Measurements from ENCODE around the gene DUSP19. TPM values are rescaled to one million over a fixed set of nuclear protein-coding genes. Genes with fewer than 3 reads are reported as not detected.

DUSP19 gene
- polyA plus RNA-seq, 4 donors, result 4.8 to 7.3 (median 5.7) TPM

- DNase-seq (ENCODE audit: low read depth in 4 of 4, low spot score in 3 of 4), result no peak
Observed at GRCh38 chr2:183063083-183063482, 15.5 kb upstream of the DUSP19 start.

- no peak for DNase-seq (ENCODE audit: low read depth in 4 of 4, low spot score in 3 of 4)
Observed at GRCh38 chr2:183068561-183068960, 10.0 kb upstream of the DUSP19 start.

DNA sequence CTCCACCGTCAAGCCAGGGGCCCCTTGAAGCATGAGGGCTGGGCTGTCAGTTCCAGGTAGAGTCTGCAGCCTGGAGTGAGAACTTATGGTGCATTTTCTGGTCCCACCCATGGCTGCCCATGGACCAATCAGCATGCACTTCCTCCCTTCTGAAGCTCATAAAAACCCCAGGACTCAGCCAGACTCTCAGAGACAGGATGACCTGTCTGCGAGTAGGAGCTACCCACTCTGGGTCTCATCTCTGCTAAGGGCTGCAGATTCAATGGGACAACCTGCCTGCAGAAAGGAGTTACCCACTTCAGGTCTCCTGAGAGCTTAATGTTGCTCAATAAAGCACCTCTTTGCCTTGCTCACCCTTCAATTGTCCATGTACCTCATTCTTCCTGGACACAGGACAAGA, 9.4 kb upstream of the DUSP19 start:
- DNase-seq (ENCODE audit: low read depth in 4 of 4, low spot score in 3 of 4), result no peak

DNA sequence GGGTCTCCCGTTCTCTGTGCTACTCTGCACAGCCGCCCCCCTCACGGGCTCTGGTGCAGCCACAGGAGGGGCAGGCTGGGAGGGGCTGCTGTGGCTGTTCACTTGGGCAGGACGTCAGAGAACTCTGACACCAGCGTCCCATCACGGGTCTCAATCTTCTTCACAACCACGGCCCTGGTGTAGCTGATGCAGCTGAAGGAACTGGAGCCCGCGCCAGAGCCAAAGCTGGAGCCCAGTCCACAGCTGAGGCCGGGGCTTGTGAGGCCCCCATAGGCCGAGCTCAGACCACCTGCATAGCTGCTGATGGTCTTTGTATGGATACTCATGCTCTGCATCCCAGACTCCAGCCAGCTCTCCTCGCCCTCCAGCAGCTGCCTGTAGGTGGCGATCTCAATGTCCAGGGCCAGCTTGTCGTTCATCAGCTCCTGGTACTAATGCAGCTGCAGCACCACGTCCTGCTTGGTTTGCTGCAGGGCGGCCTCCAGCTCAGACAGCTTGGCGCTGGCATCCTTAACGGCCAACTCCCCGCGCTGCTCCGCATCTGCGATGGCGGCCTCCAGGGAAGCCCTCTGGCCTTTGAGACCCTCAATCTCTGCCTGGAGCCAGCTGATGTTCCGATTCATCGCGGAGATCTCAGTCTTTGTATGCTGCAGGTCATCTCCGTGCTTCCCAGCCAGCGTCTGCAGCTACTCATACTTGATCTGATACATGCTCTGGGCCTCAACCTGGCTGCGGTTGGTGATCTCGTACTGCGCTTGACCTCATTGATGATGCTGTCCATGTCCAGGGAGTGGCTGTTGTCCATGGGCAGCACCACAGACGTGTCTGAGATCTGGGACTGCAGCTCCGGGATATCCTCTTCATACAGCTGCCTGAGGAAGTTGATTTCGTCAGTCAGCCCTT, 7.4 kb upstream of the DUSP19 start:
- DNase-seq (ENCODE audit: low read depth in 4 of 4, low spot score in 3 of 4), result no peak

DNA sequence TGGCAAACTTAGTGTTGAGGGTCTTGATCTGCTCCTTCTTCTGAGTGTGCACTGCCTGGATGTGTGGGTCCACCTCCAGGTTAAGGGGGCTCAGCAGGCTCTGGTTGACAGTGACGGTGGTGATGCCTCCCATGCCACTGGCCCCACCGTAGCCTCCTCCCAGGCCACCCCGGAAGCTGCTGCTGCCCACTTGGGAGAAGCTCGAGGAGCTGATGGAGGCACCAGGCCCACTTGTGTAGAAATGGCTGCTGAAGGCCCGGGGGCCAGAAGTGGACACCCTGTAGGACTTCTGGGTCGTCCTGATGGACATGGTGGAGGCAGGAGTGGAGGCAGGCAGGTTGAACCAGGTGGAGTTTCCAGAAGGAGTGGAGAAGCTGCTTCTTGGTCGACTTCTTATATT, 6.4 kb upstream of the DUSP19 start:
- DNase-seq (ENCODE audit: low read depth in 4 of 4, low spot score in 3 of 4), result no peak

DNA sequence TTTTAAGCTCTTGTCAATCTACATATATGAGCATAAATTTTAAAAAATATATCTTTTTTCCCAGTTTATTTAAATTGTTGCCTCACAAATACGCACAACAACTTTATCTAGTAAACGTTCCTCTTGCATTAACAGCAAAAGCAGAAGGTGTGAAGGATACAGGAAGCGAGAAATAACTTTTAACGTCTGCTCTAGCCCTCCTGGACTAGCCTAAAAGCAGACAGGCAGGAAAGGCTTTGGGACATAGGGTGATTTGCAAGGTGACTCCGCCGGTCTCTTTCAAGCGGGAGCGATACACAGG, 434 bp upstream of the DUSP19 start:
- no peak for DNase-seq (ENCODE audit: low read depth in 4 of 4, low spot score in 3 of 4)

DNA sequence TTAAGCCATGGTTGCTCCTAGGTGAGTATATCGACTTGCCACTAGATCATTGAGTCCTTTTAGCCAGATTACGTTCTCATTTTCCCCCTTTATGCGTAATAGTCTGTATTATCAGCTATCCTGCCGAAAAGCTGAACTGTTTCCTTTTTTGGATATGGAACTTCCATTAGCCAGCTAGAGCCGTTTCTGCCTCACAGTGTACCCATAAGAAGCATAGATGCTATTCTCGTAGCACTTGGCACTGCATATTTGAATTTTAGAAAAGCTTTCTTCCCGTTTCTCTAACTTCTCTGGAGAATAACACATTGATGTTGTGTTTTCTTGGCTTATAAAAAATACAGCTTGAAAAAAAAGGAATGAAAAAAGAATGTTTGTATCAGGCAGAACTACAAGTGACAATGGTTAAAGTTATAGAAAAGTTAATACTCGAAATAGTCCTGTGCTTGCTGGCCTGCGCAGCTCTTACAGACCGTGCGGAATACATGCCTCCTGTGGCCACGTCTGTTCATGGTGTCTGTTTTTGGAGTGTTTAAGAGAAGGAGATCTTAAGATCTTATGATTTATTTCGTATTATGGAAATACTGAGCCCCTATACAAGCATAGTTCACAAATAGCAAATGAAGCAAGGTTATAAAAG, 710 bp downstream of the DUSP19 start:
- DNase-seq (ENCODE audit: low read depth in 4 of 4, low spot score in 3 of 4), result no peak

DNA sequence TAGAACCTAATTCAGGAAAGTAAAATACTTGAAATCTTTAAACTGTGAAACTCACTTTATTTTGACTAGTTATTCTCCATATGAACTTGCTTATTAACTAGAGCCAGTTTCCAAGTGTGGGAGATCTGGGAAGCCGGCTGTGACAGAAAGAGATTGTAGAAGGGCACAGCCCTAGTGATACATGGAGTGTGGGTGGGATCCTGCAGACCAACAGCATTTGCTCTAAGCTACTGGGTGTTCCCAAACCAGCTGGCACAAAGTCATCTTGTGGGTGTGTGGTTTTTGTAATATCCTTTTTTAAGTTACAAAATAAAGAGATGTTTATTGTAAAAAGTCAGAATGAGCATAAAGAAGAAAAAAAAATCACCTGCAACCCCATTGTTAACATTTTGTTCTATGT, 3.4 kb downstream of the DUSP19 start:
- DNase-seq (ENCODE audit: low read depth in 4 of 4, low spot score in 3 of 4), result no peak

- DNase-seq (ENCODE audit: low read depth in 4 of 4, low spot score in 3 of 4), result no peak
Observed at GRCh38 chr2:183088061-183088460, 9.5 kb downstream of the DUSP19 start.

DNA sequence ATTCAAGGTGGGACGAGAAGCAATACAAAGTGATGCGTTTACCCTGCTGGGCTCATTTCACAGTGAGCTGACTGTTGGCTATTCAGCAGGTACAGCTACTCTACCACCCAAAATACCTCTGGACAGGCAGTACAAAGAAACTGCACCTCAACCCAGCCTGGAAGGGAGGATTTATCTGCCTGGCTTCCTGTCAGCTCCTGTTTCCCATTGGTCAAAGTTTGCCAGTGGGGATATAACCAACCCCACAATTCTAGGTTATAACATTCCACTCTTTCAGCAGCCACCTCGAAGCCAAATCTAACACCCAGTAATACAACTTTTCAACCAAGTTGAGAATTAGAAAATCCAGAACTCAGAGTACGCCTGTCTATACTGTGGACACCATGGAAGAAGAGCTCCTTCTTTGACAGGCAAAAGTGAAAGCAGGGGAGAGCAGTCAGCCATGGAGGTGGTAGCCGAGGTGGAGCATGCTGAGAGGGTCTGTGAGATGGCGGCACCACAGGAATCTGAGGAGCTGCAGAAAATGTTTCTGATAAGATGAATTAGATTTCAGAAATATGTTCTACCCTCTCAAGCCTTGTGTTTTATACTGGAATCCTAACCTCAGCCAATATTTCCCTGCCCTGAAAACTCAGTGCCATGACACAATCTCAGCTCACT, 10.8 kb downstream of the DUSP19 start:
- DNase-seq (ENCODE audit: low read depth in 4 of 4, low spot score in 3 of 4), result no peak

- no peak for DNase-seq (ENCODE audit: low read depth in 4 of 4, low spot score in 3 of 4)
Observed at GRCh38 chr2:183091318-183091953, 12.9 kb downstream of the DUSP19 start.

- no peak for DNase-seq (ENCODE audit: low read depth in 4 of 4, low spot score in 3 of 4)
Observed at GRCh38 chr2:183091954-183092345, 13.4 kb downstream of the DUSP19 start.

GRCh38 chr2:183093857-183094657, 15.5 kb downstream of the DUSP19 start:
- no peak for DNase-seq (ENCODE audit: low read depth in 4 of 4, low spot score in 3 of 4)

DNA sequence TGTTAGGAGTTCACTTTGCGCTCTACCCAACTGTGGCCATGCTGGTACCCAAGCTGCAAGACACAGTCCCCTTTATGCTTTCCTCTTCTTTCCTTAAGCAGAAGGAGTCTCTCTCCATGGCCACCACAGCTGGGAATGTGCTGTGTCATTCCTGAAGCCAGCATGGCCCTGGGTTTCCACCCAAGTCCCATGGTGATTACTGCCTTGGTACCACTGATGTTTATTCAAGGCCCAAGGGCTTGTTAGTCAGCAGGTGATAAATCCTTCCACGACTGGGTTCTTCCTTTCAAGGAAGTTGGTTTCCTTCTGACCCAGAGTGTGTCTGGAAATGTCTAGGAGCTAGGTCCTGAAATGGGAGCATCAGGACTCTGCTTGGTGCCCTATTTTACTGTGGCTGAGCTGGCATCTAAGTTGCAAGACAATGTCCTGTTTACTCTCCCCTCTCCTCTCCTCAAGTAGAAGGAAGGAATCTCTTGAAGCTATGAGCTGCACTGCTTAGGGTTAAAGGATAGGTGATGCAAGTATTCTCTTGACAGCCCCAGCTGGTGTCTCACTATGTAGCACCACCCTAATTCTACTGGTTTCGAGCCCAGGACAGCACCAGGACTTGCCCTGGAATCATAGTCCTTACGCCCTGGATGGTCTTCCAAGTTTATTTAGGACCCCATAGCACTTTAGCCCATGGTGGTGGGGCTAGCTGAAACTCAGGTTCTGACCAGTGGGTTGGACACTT, 27.0 kb downstream of the DUSP19 start:
- no peak for DNase-seq (ENCODE audit: low read depth in 4 of 4, low spot score in 3 of 4)

- no peak for DNase-seq (ENCODE audit: low read depth in 4 of 4, low spot score in 3 of 4)
Observed at GRCh38 chr2:183112577-183112976, 34.0 kb downstream of the DUSP19 start.

- no peak for DNase-seq (ENCODE audit: low read depth in 4 of 4, low spot score in 3 of 4)
Observed at GRCh38 chr2:183113630-183114029, 35.1 kb downstream of the DUSP19 start.

- no peak for DNase-seq (ENCODE audit: low read depth in 4 of 4, low spot score in 3 of 4)
Observed at GRCh38 chr2:183117226-183117625, 38.7 kb downstream of the DUSP19 start.

DNA sequence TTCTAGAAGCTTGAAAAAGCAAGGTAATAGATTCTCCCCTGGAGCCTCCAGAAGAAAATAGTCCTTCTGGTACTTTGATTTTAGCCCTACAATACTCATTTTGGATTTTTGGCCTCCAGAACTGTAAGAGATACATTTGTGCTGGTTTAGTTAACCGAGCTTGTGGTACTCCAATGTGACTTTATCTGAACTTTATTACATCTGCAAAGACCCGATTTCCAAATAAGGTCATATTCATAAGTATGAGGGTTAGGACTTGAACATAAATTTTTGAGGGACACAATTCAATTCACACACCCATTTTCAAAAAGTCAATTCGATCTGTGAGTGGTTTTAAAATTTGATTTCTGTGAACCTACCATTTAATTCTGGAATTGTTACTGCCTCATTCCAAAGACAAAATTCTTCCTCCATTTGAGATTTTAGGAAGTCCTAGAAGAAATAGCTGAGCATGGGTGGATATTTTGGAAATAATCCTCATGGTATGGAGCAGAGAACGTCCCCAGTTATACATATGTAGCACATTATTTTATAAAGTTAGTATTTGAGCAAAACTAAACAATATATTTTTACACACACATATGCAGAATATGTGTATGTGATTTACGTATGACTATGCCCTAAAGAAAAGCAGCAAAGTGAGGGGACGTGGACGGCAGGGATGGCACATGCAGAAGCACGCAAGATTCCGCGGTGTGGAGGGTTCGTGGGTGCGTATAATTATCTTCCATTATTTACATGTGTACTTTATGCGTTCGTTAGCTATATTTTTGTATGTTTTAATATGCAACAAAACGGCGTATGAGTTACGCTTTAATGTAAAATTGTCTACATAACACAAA, 44.8 kb downstream of the DUSP19 start:
- DNase-seq (ENCODE audit: low read depth in 4 of 4, low spot score in 3 of 4), result no peak

- no peak for DNase-seq (ENCODE audit: low read depth in 4 of 4, low spot score in 3 of 4)
Observed at GRCh38 chr2:183123959-183124221, 45.3 kb downstream of the DUSP19 start.

Measured in right renal pelvis (tissue), 4 donors.